HG03565 (cell line): ENCODE results near the gene LRSAM1.

Experiments
- ATAC-seq: cut with Tn5 transposase; IDR thresholded peaks from one replicate; pipeline ENCODE4 v1.9.1; 2021; ENCODE audit warnings: mild to moderate bottlenecking, moderate library complexity; ENCODE audit not compliant: unreplicated experiment

The LRSAM1 gene

DNA sequence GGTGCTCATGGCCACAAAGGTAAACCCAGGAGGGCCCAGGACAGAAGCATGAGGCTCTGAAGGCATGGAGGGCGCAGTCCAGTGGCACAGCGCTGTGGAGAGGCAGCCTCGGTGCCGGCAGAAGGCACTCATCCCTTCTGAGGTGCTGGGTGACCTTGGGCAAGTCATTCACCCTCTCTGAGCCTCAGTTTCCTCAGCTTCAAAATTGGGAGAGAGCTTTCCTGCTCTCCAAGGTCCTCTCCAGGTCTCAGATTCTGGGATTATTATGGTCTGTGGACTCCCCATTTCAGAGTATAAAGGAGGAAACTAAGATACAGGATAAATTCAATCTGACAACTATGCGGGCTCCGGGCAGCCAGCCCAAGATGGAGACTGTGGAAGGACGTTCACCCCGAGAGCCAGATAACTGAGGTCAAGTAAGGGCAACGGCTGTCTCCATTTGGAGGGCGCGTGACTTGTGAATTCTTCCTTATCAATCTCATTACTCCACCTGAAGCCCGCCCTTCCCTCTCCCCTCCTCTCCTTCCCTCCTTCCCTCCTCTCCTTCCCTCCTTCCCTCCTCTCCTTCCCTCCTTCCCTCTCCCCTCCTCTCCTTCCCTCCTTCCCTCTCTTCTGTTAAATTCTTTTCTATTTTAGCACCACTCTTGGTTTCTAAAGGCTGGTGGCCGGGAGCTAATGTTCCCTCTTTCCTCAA lies 58.1 kb downstream of the LRSAM1 start:
- no peak for ATAC-seq

DNA sequence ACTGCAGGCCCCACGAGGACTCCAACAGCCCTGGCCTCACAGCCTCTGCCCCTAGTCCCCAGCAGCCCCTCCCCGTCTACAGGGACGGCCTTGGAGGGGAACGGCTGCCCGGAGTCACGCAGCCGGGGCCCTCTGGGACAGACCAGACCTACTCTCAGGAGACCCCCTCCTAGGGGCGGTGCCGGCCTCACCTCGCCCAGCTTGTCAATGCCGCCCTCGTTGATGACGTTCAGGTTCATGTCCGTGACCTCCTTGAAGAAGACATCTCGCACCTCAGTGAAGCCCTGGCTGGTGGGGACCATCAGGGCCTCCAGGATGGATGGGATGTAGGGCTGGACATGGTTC lies 58.6 kb downstream of the LRSAM1 start:
- ATAC-seq = no peak

DNA sequence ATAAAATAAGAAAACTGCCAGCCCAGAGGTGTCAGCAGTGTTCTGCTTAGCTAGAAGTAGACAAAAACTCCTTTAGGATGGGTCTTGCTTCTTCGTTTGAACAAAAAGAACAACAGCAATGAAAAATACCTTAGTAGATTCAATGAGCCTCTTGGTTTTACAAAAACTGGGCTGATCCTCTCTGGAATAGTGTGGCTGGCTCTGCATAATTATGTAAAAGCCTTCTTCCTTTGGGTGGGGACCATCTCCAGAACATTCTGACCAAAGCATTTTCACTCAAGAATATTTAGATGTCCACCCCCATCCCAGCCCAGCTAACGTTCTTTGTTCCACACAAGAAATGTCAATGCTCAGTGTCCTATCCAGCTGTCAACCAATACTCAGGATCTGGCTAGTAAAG lies 63.2 kb downstream of the LRSAM1 start:
- no peak for ATAC-seq

DNA sequence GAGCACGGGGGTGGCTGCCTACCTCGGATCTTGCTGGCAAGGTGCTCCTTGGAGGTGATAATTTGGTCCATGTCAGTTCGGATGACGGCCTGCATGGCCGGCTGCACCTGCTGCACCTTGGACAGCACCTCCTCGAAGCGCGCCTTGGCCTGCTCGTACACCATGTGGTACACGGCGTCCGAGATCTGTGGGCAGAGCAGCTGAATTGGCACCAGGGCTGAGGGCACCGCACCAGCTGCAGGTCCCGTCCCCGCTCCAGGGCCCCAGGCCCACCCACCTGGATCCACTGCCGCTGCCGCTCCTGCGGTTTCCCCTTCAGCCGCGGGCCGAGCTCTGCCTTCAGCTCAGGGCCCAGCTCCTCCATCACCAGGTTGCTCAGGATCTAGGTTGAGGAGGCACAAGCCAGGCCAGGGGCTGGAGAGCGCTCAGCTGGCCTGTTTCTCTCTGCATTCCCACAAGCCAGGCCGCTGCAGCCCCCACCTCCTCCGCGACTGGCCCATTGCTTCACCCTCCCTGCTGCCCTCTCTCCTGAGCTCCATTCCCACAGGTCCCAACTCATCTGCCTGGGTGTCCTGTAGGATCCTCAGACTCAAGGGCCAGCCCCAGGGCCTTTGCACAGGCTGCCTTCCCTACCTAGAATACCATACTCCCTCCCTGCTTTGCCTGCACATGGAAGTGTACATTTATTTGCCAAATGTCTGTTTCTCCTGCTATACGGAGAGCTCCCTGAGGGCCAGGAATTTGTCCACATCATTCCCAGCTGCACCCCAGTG lies 65.7 kb downstream of the LRSAM1 start:
- ATAC-seq = no peak

DNA sequence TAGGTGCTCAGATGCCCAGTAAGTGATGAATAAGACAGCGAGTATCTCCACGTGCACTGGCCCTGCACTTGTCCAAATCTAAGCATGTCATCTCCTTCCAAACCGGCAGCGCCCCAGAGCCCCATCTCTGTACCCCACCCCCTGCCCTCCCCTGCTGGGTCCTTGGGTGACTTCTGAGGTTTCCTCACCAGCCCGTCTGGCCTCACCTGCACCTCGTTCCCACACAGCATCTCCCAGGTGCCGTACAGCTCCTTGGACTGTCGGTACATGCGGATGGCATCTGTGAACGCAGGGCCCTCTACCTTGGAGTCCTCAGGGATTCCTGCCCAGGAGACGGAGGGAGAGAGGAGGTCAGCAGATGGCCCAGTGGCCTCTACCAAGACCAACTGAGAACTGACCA lies 66.3 kb downstream of the LRSAM1 start:
- ATAC-seq = no peak

DNA sequence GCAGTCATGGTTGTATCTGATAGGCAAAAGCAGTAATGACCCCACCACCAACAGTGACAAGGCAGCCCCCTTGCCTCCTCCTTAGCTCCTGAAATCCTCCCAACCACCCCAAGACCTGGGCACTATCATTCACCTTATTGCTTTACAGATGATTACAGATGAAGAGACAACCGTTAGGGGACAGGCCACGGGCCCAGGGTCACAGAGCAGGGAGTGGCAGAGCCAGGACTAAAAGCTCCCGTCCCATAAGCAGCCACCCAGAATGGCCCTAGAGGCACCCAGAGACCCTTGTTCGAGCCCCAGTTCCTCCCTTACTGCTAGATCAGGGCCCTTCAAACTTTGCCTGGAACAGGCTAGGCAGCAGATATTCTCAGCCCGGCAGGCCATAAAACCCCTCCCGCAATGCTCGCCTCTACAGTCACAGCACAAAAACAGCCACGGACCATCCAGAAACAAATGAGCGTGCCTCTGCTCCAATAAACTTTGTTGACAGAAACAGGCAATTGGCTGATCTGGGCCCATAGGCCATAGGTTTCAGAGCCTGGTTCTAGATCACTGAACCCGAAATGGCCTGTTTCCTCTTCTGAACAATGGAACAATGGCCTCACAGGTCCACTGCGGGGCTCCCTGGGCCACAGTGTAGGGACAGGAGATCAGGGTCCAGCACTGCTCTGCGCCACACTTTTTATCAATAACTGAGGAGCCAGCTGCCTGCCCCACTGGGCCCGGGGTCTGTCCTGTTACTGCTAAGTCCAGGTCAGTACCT lies 67.0 kb downstream of the LRSAM1 start:
- ATAC-seq = no peak

DNA sequence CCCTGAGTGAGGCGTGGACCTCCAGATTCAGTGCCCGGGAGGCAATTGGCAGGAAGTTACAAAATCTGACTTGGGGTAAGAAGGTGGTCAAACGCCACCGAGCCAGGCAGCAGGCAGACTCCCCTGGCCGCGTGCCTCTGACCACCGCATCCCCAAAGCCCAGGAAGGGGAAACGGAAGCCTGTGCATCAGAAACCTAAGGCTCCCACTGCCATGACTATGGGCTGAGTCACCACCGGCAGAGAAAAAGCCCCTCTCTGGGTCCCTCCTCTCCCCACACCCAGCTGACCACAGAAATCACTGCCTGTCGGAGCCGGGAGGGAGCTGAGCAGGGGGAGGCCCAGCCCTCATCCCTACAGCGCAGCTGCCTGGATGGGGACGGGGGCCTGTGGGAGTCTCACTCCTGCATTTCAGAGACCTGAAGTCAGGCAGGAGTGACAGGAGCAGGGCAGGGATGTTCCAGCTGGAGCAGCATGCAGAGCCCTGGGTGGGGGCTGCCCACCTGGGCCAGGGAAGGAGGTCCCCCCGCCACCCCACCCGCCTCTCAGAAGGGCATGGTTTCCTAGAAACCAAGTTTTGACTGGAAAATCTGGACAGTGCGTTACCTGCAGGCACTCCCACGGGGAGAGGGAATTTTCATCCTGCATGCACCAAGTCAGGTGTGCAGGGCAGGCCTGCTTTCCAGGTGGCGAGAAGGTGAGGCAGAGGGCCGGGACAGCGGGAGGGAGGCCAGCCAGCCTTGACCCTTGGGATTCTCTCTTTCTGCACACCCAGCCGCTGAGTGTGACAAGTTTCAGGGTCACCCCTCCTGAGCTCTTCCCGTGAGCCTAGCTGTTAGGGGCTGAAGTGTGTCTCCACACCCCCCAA lies 68.2 kb downstream of the LRSAM1 start:
- no peak for ATAC-seq

DNA sequence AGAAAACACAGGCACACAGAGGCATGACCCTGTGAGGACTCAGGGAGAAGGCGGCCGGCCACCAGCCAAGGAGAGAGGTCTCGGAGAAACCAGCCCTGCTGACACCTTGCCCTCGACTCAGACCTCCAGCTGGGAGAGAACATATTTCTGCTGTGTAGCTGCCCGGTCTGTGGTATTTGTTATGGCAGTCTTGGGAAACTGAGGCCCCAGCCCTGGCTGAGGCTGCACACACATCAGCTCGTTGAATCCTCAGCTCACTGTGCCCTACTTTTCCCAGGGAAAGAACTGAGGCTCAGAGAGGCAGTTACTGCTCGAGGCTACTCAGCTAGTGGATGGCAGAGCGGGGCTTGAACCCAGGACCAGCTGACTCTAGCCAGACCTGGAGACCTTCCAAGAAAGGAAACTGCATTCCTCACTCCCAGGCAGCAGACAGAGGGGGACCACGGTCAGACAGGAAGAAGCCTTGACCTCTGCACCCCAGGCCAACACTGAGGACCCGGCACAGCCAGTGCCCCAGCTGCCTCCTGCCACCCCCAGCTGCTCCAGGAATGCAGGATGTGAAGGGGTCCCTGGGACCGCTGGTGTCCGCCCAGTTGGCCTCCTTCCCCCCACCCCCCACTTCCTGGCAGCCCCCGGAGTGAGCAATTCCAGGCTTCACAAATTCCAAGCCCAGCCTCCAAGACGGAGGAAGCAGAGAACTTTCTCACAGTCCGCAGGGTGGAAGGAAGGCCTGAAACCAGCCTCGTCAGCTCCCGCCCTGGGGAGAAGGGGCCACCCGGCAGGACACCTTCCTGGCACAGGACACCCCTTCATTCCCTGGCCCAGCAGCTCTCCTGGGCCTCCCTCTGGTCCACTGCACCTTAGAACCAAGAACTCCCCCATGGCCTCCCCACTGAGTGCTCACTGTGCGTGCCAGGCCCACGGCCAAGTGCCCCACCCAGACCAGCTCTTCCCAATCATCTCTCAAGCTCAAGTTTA lies 69.9 kb downstream of the LRSAM1 start:
- ATAC-seq = no peak

DNA sequence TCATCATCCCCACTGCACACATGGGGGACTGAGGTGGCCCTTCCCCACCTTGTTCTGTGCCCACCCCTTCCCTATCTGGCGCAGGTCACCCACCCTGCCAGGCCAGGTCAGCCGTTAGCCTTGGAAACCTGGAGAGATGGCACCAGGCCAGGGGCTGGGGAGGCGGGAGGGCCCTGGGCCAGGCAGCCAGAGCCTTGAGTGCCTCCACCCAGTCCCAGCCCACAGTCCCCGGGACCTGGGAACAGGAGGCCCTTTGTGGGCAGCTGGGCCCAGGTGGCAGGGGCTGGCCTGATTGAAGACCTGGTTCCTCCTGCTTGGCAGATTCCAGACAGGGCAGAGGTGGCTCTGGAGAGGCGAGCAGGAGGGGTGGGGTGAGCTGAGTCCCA lies 70.6 kb downstream of the LRSAM1 start:
- no peak for ATAC-seq

DNA sequence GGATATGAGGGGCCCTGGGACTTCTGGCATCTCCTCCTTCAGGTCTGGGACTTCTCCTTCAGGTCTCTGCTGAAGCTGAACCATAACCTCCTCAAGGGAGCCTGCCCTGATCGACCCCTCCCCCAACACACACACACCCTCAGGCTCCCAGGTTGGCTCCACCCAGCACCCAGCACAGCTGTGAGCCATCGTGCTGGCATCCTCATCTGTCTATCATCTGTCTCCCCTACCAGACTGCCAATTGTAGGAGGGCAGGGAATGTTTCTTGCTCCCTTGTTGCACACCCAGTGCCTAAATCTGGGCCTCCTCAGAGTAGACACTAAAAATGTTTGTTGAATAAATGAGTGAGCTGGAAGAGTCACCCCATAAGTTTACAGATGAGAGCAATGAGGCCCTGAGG lies 71.4 kb downstream of the LRSAM1 start:
- ATAC-seq = no peak

DNA sequence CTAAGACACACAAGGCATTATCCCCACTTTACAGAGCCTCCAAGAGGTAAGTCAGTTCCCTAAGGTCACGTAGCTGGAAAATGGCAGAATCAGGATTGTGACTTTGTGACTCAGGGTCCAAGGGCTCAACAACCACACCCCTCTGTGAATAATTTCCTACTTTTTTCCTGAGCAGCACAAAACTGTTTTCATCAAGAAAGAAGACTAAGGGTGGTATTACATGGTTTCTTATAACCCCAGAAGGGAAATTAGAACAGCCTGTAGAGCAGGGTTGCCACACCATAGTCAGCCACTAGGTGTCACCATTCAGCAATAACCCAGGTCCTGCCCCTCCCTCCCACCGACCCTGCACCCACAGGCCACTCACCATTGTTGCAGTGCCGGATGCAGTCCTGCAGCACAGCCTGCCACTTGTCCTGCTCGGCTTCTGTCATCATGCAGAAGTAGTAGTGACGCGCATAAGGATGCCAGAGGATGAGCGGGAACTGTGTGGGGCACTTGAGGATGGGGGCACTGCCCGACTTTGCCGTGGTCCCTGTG lies 72.1 kb downstream of the LRSAM1 start:
- no peak for ATAC-seq

DNA sequence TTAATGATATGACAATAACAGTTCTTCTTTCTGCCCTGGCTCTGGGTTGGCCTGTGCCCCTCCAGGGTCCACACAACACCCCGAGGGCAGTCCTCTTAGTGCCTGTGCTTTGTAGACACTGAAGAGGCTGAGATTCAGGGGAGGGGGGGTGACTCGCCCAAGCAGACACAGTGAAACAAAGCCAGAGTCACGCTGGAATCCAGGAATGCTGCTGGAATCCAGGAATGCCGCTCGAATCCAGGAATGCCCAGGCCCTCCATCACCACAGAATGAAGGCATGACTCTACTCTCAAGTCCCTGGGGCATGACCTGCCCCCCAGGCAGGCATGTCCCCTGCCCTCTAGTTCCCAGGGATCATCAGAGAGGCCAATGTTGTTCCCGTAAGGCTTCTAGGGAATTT lies 73.1 kb downstream of the LRSAM1 start:
- ATAC-seq = no peak

DNA sequence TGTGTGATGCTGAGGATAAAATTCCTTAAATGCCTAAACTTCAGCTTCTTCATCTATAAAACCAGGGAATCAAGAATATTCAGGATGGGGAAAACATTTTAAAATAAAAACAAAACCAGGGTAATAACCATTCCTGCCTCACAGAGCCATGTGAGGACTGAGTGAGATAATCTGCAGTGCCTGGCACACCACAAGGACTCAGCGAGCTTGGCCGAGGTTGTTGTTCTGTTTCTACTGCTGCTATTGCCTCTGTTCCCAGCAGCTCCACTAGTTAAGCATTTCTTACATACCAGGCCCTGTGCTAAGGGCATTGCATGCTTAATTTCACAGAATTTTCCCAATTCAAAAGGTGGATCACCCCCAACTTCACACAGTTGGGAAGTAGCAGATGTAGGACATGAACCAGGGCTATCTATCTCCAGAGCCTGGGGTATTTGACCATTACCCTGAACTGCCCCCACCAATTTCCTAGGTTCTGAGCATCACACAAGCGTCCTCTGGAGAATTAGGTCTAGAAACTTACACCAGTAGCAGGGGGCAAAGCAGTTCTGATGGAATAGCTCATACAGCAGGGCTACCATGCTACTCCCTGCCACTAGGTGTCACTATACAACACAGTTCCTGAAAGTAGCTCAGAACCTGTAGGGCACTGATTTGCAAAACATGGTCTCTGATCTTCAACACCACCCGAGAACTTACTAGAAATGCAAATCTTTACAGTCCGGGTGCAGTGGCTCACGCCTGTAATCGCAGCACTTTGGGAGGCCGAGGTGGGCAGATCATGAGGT lies 74.3 kb downstream of the LRSAM1 start:
- ATAC-seq = no peak

DNA sequence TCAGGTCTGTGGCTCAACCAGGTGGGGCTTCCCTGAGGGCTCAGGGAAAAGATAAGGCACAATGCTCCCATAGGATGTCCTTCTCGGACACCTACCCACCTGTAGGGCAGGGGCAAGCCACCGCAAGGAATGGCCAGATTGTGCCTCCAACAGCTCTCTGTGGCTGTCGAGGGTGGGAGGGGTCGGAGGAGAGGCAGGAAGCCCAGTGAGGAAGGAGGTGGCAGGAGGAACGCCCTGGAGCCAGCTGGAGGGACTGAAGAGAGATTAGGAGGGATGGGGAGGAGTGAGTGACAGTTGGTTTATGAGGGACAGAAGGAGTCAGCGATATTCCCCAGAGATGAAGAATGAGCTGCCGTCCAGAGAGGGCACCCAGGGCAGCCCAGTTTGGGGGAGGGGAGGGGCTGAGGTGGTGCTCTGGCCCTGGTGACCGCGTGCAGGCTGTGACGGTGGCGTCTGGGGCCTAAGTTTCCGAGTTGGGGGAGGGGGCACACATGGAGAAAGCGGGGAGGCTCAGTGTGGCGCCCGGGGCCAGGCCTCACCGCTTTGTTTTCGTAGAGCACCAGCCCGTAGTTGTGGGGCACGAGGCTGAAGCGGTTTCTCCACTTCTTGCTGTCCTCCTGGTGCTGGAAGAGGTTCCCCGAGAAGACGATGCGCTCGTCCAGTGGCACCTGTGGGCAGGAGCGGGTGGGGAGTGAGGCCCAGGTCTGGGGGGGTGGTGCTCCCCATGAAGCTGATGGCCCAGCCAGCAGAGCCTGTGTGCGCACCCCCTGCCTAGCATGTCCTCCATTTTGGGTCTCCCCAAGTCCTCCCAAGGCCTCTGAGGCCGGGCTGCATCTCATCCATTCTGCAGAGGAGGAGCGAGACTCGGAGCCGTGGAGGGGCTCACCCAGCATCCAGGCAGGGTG lies 75.6 kb downstream of the LRSAM1 start:
- ATAC-seq = no peak

DNA sequence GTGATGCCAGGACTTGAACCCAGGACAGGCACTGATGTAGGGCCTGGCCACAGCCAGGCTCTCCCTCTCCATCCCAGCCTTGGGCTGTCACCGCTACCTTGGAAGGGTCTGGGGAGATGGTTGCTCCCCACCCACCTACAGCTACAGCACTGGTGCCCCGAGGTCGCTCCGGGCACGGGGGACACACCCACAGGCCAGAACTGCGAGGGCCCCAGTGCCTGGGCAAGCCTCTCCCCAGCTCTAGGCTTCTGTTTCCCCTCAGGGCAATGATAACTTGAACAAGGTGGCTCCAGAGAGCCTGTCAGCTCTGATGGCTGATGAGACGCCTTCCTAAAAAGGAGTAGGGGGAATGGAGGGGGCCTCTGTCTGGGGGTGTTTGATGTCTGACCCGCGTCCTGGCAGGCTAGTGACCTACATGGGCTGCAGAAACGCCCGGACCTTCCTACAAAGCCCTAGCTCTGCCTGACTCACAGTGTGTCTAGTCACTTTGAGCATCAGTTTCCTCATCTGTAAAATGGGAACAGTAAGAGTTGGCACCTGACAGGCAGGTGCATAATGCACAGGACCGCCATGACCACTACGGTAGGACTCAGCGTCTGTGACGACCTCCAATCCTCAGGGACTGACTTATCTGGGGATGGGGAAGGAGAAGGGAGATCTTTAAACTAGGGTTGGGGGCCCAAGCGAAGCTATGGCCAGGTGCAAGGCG lies 76.4 kb downstream of the LRSAM1 start:
- no peak for ATAC-seq

DNA sequence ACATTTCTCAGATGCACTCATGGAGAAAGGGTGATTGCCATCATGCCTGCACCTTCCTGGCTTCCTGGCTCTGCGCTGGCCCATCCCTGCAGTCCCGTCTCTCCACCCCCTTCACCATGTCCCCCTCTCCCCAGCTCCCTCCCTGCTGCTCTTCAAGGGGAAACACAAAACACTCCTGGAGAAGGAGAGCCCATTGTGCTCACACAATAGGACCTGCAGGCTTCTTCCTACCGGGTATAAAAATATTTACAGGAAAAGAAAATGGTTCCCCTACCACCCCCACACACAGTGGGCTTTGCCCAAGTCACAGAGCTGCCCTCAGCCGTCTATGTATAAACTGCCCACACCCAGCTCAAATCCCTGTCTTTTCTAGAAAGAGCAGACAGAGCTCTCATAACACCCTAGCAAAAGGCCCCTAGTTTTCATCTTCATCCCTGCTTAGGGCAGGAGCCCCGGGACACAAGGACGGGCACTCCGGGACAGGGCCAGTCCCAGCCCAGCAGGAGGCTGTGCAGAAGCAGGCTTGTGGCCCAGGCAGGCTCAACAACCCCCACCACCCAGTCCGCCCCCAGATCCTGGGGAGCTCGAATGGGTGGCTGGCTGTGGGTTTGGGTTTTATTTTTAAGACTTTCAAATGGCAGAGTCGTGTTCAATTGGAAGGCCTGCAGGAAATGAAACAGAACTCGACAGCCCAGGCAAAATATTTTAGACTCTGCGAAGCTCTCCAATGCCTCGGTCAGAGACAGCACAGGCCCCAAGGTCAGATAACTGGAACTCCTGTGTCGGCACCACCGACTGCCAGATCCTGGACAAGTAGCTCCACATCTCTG lies 77.3 kb downstream of the LRSAM1 start:
- no peak for ATAC-seq
